Activated CD8-positive, alpha-beta memory T cell treated with anti-CD3 and anti-CD28 coated beads for 48 hours (primary cell): ENCODE results near the gene FHIT.

Experiments used
- DNase-seq, 3 experiments: peaks; one replicate each; pipeline ENCODE4 v3.0.0-alpha.2; 2020; ENCODE audit warnings: low read depth in 2 of 3, low spot score in 2 of 3

FHIT gene

GRCh38 chr3:60309539-60310268 is 941.5 kb downstream of the FHIT start:
- no peak for DNase-seq

GRCh38 chr3:60308808-60309207 is 942.4 kb downstream of the FHIT start:
- no peak for DNase-seq

- DNase-seq, result no peak
These were observed 943.6 kb downstream of the FHIT start for GRCh38 chr3:60307562-60308199.

GRCh38 chr3:60304112-60304511 is 947.1 kb downstream of the FHIT start:
- DNase-seq, result no peak

GRCh38 chr3:60303160-60303559 is 948.1 kb downstream of the FHIT start:
- no peak for DNase-seq

- no peak for DNase-seq
These were observed 950.1 kb downstream of the FHIT start for GRCh38 chr3:60301142-60301541.

- no peak for DNase-seq
These were observed 953.1 kb downstream of the FHIT start for GRCh38 chr3:60298141-60298540.

- DNase-seq, result no peak
These were observed 957.1 kb downstream of the FHIT start for GRCh38 chr3:60294181-60294580.

- DNase-seq, result no peak
These were observed 960.1 kb downstream of the FHIT start for GRCh38 chr3:60291115-60291514.

GRCh38 chr3:60290122-60290492 is 961.1 kb downstream of the FHIT start:
- DNase-seq, result no peak

GRCh38 chr3:60289341-60290121 is 961.7 kb downstream of the FHIT start:
- no peak for DNase-seq

- DNase-seq, result no peak
These were observed 968.4 kb downstream of the FHIT start for GRCh38 chr3:60282866-60283265.

- no peak for DNase-seq
These were observed 969.3 kb downstream of the FHIT start for GRCh38 chr3:60281970-60282369.

- no peak for DNase-seq
These were observed 973.9 kb downstream of the FHIT start for GRCh38 chr3:60277361-60277800.

- no peak for DNase-seq
These were observed 974.6 kb downstream of the FHIT start for GRCh38 chr3:60276615-60277014.

- DNase-seq, result no peak
These were observed 976.6 kb downstream of the FHIT start for GRCh38 chr3:60274646-60275045.

- DNase-seq, result no peak
These were observed 977.2 kb downstream of the FHIT start for GRCh38 chr3:60274098-60274497.

- DNase-seq, result no peak
These were observed 981.4 kb downstream of the FHIT start for GRCh38 chr3:60269829-60270266.

- no peak for DNase-seq
These were observed 981.9 kb downstream of the FHIT start for GRCh38 chr3:60269377-60269776.

GRCh38 chr3:60268123-60268522 is 983.1 kb downstream of the FHIT start:
- DNase-seq, result no peak

- no peak for DNase-seq
These were observed 984.8 kb downstream of the FHIT start for GRCh38 chr3:60266444-60266843.

- no peak for DNase-seq
These were observed 988.1 kb downstream of the FHIT start for GRCh38 chr3:60263191-60263590.
